Upper lobe of left lung (tissue), 6 donors: ENCODE results near the gene RHOT1. TPM values are rescaled to one million over a fixed set of nuclear protein-coding genes. Genes with fewer than 3 reads are reported as not detected.

Source experiments
- ATAC-seq, 2 donors: fragments of 200-7000 bp; cut with Tn5 transposase; one replicate each; pipeline ENCODE4 v1.9.1; 2022; ENCODE audit warnings: mild to moderate bottlenecking in 2 of 2, moderate library complexity in 2 of 2; ENCODE audit not compliant: low FRiP score in 2 of 2
- DNase-seq, 2 donors: peaks; one replicate each; pipeline ENCODE4 v3.0.0-alpha.2; 2019 to 2020
- H3K27ac ChIP-seq, 4 donors: fragments of 200-600 bp; sonication (generic); one replicate each; pipeline ENCODE4 v1.5.1; 2016 to 2019
- H3K27me3 ChIP-seq, 4 donors: fragments of 200-600 bp; sonication (generic); one replicate each; pipeline ENCODE4 v1.5.1; 2017 to 2019
- H3K36me3 ChIP-seq, 4 donors: fragments of 200-600 bp; sonication (generic); one replicate each; pipeline ENCODE4 v1.5.1; 2016 to 2019
- H3K4me1 ChIP-seq, 4 donors: fragments of 200-600 bp; sonication (generic); one replicate each; pipeline ENCODE4 v1.5.1; 2018 to 2019
- H3K4me3 ChIP-seq, 4 donors: fragments of 200-600 bp; sonication (generic); one replicate each; pipeline ENCODE4 v1.5.1; 2017 to 2019; ENCODE audit warnings: mild to moderate bottlenecking in 2 of 4, moderate library complexity in 1 of 4
- H3K9me3 ChIP-seq, 4 donors: fragments of 200-600 bp; sonication (generic); one replicate each; pipeline ENCODE4 v1.5.1; 2018 to 2019
- EP300 ChIP-seq, 4 donors: sonication (generic); formaldehyde crosslinking; IDR thresholded peaks; one replicate each; pipeline ENCODE4 v1.5.1; 2017; ENCODE audit warnings: antibody characterized with exemption in 4 of 4, control low read depth in 2 of 4
- POLR2A ChIP-seq, 4 donors: fragments of 450-650 bp; IDR thresholded peaks; one replicate each; pipeline ENCODE4 v1.5.1; 2016 to 2017; ENCODE audit warnings: antibody characterized with exemption in 4 of 4, mild to moderate bottlenecking in 2 of 4
- POLR2AphosphoS5 ChIP-seq, 2 donors: sonication (generic); formaldehyde crosslinking; IDR thresholded peaks; one replicate each; pipeline ENCODE4 v1.5.1; 2017; ENCODE audit warnings: antibody characterized with exemption in 2 of 2
- WGBS, 2 donors: methylation state at CpG; one replicate each; pipeline ENCODE4 v1.1.5; 2017 to 2018; 5-methylcytosine and 5-hydroxymethylcytosine counted together
- total RNA-seq, 6 donors: library from RNA; depleted of rRNA in 4 of 6; stranded (reverse); fragments of >200 nt in 4 of 6; gene quantifications; one replicate each; pipeline versions ENCODE4 v1.1.0 to v1.2.1, GENCODE V29; 2016 to 2021
- TF ChIP-seq, protein P1 (sequence below), 6 experiments: fragments of 450-650 bp in 4 of 6; fragments of 200-600 bp in 2 of 6; sonication (generic) in 2 of 6; IDR thresholded peaks; one replicate each; pipeline ENCODE4 v1.5.1; 2016 to 2019; ENCODE audit warnings: antibody characterized with exemption in 6 of 6
- donor health status: DM: no; HTN: no; CAD: no; lungs with moderate emphysema.
- donor health status: DM: no; HTN: yes; CAD: no; lungs with severe emphysema.

RHOT1 gene
- total RNA-seq, 6 donors from 2014 or later: 37.2 to 110 (median 52.2) TPM

GRCh38 chr17:32265192-32265923 is 123.1 kb downstream of the RHOT1 start, which contains the start of gene RHBDL3:
Gene RHBDL3 (plus strand): TSS chr17:32265832. CDS start chr17:32266190, 358 bp downstream.
- H3K27ac ChIP-seq: no peak within 1 kb of the TSS
- ATAC-seq (peak in 1 of 2 donors; percentile 67), DNase-seq (peak in 1 of 2 donors; percentile 90)
- H3K4me3 ChIP-seq: peak within 1 kb of the TSS; percentile 15 to 79 (median 64)
- H3K9me3 ChIP-seq: no peaks in the 10 kb centered on the region
- no peaks in the 10 kb centered on the region for H3K36me3 ChIP-seq
- peaks cover 0 to 35% (median 16%) of the 10 kb centered on the region in 4 donors for H3K27me3 ChIP-seq
- TF ChIP-seq EP300 (IDR thresholded peaks at IDR 0.05): no peak
- no peak for TF ChIP-seq POLR2A (IDR thresholded peaks at IDR 0.05)
- no peak for TF ChIP-seq POLR2AphosphoS5 (IDR thresholded peaks at IDR 0.05)
- TF ChIP-seq, protein P1, sequence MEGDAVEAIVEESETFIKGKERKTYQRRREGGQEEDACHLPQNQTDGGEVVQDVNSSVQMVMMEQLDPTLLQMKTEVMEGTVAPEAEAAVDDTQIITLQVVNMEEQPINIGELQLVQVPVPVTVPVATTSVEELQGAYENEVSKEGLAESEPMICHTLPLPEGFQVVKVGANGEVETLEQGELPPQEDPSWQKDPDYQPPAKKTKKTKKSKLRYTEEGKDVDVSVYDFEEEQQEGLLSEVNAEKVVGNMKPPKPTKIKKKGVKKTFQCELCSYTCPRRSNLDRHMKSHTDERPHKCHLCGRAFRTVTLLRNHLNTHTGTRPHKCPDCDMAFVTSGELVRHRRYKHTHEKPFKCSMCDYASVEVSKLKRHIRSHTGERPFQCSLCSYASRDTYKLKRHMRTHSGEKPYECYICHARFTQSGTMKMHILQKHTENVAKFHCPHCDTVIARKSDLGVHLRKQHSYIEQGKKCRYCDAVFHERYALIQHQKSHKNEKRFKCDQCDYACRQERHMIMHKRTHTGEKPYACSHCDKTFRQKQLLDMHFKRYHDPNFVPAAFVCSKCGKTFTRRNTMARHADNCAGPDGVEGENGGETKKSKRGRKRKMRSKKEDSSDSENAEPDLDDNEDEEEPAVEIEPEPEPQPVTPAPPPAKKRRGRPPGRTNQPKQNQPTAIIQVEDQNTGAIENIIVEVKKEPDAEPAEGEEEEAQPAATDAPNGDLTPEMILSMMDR (IDR thresholded peaks at IDR 0.05): no peak
- 13 to 39% methylated on average over 6 to 18 of the region's 68 CpGs for WGBS, 2 donors
- peaks cover 21 to 37% (median 24%) of the 10 kb centered on the region in 4 donors for H3K4me1 ChIP-seq

DNA sequence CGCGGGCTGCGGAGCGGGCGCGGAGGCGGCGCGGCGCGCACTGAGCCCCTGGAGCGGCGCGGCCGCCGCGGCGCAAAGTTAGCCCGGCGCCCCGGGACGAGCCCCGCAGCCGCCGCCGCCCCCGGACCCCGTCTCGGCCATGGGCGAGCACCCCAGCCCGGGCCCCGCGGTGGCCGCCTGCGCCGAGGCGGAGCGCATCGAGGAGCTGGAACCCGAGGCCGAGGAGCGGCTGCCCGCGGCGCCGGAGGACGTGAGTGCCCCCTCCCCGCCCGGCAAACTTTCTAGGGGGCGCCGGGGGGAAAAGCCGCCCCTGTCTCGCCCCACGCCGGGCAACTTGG is 123.7 kb downstream of the RHOT1 start:
- DNase-seq: peak in 1 of 2 donors; percentile 86
- Histone ChIP-seq H3K27me3 (peaks cover 0 to 35% (median 16%) of the 10 kb centered on the region in 4 donors), H3K36me3 (no peaks in the 10 kb centered on the region), H3K4me1 (peaks cover 21 to 37% (median 24%) of the 10 kb centered on the region in 4 donors), H3K4me3 (peak overlapping the region; percentile 15 to 79 (median 64)), H3K9me3 (no peaks in the 10 kb centered on the region), H3K27ac (no peak overlapping the region)
- TF ChIP-seq, protein P1 (IDR thresholded peaks at IDR 0.05): no peak
- TF ChIP-seq POLR2AphosphoS5 (IDR thresholded peaks at IDR 0.05) (no peak), EP300 (IDR thresholded peaks at IDR 0.05) (no peak), POLR2A (IDR thresholded peaks at IDR 0.05) (no peak)
- no peak for ATAC-seq
- 0% methylated on average over 4 of the region's 55 CpGs; no CpG with 5 or more reads in 1 of the 2 donors for WGBS, 2 donors

GRCh38 chr17:32266389-32267301 is 124.3 kb downstream of the RHOT1 start:
- Histone ChIP-seq H3K36me3 (no peaks in the 10 kb centered on the region), H3K9me3 (no peaks in the 10 kb centered on the region), H3K4me3 (peak overlapping the region; percentile 15 to 79 (median 64)), H3K27me3 (peaks cover 0 to 35% (median 16%) of the 10 kb centered on the region in 4 donors), H3K4me1 (peaks cover 21 to 33% (median 24%) of the 10 kb centered on the region in 4 donors), H3K27ac (no peak overlapping the region)
- 0 to 19% methylated on average over 7 to 33 of the region's 78 CpGs for whole genome bisulfite sequencing, 2 donors
- DNase-seq (peak in 1 of 2 donors; percentile 87), ATAC-seq (peak in 1 of 2 donors; percentile 3)
- no peak for TF ChIP-seq EP300 (IDR thresholded peaks at IDR 0.05)
- TF ChIP-seq, protein P1 (IDR thresholded peaks at IDR 0.05): no peak
- no peak for TF ChIP-seq POLR2AphosphoS5 (IDR thresholded peaks at IDR 0.05)
- no peak for TF ChIP-seq POLR2A (IDR thresholded peaks at IDR 0.05)

- DNase-seq (no peak), ATAC-seq (peak in 1 of 2 donors; percentile 66)
- TF ChIP-seq POLR2A (IDR thresholded peaks at IDR 0.05) (no peak), EP300 (IDR thresholded peaks at IDR 0.05) (no peak), POLR2AphosphoS5 (IDR thresholded peaks at IDR 0.05) (no peak)
- TF ChIP-seq, protein P1 (IDR thresholded peaks at IDR 0.05): no peak
- Histone ChIP-seq H3K9me3 (no peaks in the 10 kb centered on the region), H3K27ac (no peak overlapping the region), H3K27me3 (peaks cover 0 to 35% (median 16%) of the 10 kb centered on the region in 4 donors), H3K4me3 (no peak overlapping the region), H3K4me1 (peaks cover 21 to 30% (median 24%) of the 10 kb centered on the region in 4 donors), H3K36me3 (no peaks in the 10 kb centered on the region)
- WGBS, 2 donors: 18 to 23% methylated on average over 5 to 9 of the region's 10 CpGs
These were observed 125.4 kb downstream of the RHOT1 start for GRCh38 chr17:32267690-32268205.
